Natural killer cell (primary cell): Measurements from ENCODE around the gene BLM. TPM values are rescaled to one million over a fixed set of nuclear protein-coding genes. Genes with fewer than 3 reads are reported as not detected.

ENCODE experiments used
- ATAC-seq, 3 donors: fragments of 150-1000 bp in 2 of 3; fragments of 200-7000 bp in 1 of 3; cut with Tn5 transposase; 1 replicate in 1 of 3; 2 replicates in 2 of 3; pipeline ENCODE4 v1.10.0; 2021; ENCODE audit warnings: mild to moderate bottlenecking in 2 of 3, moderate library complexity in 2 of 3
- DNase-seq, 2 donors: peaks; one replicate each; pipeline versions ENCODE4 v3.0.0 to v3.0.0-alpha.2; 2013 to 2021; ENCODE audit warnings: mixed read lengths in 1 of 2
- H3K27ac ChIP-seq: one replicate; pipeline ENCODE4 v1.5.1; 2013; ENCODE audit warnings: mild to moderate bottlenecking, low read length
- H3K27me3 ChIP-seq: one replicate; pipeline ENCODE4 v1.6.1; 2013; ENCODE audit warnings: low read length; ENCODE audit not compliant: control insufficient read depth, insufficient read depth
- H3K36me3 ChIP-seq: one replicate; pipeline ENCODE4 v1.6.1; 2013; ENCODE audit warnings: low read length; ENCODE audit not compliant: control insufficient read depth, insufficient read depth
- H3K4me1 ChIP-seq: one replicate; pipeline ENCODE4 v1.6.1; 2013; ENCODE audit warnings: low read length; ENCODE audit not compliant: control insufficient read depth, insufficient read depth
- H3K4me3 ChIP-seq: one replicate; pipeline ENCODE4 v1.5.1; 2013; ENCODE audit warnings: low read length
- H3K9me3 ChIP-seq: one replicate; pipeline ENCODE4 v1.6.1; 2013; ENCODE audit warnings: low read length; ENCODE audit not compliant: control insufficient read depth, insufficient read depth
- H3K27ac Mint-ChIP-seq, 2 donors: one replicate each; pipeline ENCODE4 v1.8.0; 2022; ENCODE audit warnings: mild to moderate bottlenecking in 2 of 2, mixed read lengths in 2 of 2, moderate library complexity in 1 of 2
- H3K27me3 Mint-ChIP-seq, 2 donors: one replicate each; pipeline ENCODE4 v1.8.0; 2022; ENCODE audit warnings: low read depth in 2 of 2, mixed read lengths in 2 of 2
- H3K36me3 Mint-ChIP-seq: one replicate; pipeline ENCODE4 v1.8.0; 2022; ENCODE audit warnings: mixed read lengths
- H3K4me1 Mint-ChIP-seq, 2 donors: one replicate each; pipeline ENCODE4 v1.8.0; 2022; ENCODE audit warnings: mixed read lengths in 2 of 2
- H3K4me3 Mint-ChIP-seq: one replicate; pipeline ENCODE4 v1.8.0; 2022; ENCODE audit warnings: mild to moderate bottlenecking, moderate library complexity, mixed read lengths
- H3K9me3 Mint-ChIP-seq, 2 donors: one replicate each; pipeline ENCODE4 v1.8.0; 2022; ENCODE audit warnings: mixed read lengths in 2 of 2
- WGBS: methylation state at CpG from one replicate; pipeline ENCODE4 v1.1.7; 2013; ENCODE audit warnings: missing lambda C conversion rate; ENCODE audit not compliant: insufficient coverage; 5-methylcytosine and 5-hydroxymethylcytosine counted together
- intact Hi-C: fragments of 100-400 bp; cut with micrococcal nuclease; formaldehyde crosslinking; loops from one replicate; pipeline ENCODE4 v1.14.2; 2022
- total RNA-seq, 4 donors: library from RNA; stranded (reverse); fragments of 120-200 nt in 1 of 4; gene quantifications; one replicate each; pipeline versions ENCODE4 v1.2.3 to v1.2.4, GENCODE V29; 2013 to 2022
- TF ChIP-seq, protein P1 (sequence below): fragments of 200-600 bp; IDR thresholded peaks from one replicate; pipeline ENCODE4 v1.8.0; 2022; ENCODE audit warnings: antibody characterized with exemption

BLM gene
- total RNA-seq, 3 donors from 2014 or later (not counting 1 experiment from before 2014, with no cell fraction given) = 9.9 to 15.9 (median 14.1) TPM

DNA sequence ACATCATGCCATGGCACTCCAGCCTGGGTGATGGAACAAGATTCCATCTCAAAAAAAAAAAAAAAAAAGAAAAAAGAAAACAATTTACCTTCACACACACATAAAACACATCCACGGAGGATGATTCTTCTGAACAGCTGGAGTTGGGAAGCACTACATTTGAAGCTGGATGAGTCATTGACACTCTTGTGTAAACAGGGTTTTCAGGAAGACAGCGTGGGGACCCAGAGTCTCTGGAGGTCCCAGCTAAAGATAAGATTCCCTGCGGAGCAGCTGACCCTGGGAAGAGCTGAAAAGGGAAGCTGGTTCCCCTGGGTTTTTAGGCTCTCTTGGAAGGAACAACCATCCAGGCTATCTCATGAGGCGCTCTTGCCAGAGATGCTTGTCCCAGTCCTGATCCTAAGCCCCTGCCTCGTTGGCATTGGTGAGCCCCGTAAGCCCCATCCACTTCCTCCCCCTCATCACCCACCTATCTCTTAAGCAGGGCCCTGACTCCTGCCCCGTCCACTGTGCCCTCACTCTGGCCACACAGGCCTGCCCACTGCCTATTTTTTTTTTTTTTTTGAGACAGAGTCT is 119.2 kb downstream of the BLM start:
- TF ChIP-seq, protein P1, sequence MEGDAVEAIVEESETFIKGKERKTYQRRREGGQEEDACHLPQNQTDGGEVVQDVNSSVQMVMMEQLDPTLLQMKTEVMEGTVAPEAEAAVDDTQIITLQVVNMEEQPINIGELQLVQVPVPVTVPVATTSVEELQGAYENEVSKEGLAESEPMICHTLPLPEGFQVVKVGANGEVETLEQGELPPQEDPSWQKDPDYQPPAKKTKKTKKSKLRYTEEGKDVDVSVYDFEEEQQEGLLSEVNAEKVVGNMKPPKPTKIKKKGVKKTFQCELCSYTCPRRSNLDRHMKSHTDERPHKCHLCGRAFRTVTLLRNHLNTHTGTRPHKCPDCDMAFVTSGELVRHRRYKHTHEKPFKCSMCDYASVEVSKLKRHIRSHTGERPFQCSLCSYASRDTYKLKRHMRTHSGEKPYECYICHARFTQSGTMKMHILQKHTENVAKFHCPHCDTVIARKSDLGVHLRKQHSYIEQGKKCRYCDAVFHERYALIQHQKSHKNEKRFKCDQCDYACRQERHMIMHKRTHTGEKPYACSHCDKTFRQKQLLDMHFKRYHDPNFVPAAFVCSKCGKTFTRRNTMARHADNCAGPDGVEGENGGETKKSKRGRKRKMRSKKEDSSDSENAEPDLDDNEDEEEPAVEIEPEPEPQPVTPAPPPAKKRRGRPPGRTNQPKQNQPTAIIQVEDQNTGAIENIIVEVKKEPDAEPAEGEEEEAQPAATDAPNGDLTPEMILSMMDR = no peak
- DNase-seq (no peak), ATAC-seq (no peak)
- Mint-ChIP-seq H3K4me1 (peaks cover 23% of the 10 kb centered on the region in 2 donors), H3K36me3 (no peaks in the 10 kb centered on the region), H3K27ac (peak overlapping the region in 1 of 2 donors; percentile 95), H3K9me3 (no peaks in the 10 kb centered on the region), H3K4me3 (no peak overlapping the region), H3K27me3 (no peaks in the 10 kb centered on the region)
- Histone ChIP-seq H3K4me1 (peaks cover 40% of the 10 kb centered on the region), H3K27me3 (no peaks in the 10 kb centered on the region), H3K9me3 (no peaks in the 10 kb centered on the region), H3K4me3 (no peak overlapping the region), H3K36me3 (no peaks in the 10 kb centered on the region), H3K27ac (no peak overlapping the region)
- intact Hi-C loops = loop anchor here (5.0 kb wide), 1 partner anchor 36 kb away; no protein-coding TSS in a partner anchor
- 90% methylated on average over 6 of the region's 7 CpGs for WGBS

DNA sequence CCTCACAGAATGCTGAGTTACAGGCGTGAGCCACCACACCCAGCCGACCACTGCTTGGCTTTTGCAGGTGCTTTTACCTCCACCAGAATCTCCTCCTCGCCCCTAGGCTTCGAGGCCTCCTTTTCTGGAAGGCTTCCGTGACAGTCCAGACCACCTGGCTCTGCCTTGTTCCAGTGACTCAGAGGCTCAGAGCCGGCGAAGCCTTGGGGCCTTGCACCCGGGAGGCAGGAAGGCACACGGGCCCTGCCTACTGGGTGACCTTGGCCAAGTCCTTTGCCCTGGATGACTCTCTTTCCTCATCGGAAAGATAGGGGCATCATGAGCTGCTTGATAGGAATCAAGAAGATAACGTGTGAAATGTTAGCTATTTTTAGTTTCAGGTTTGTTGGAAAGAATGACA is 119.9 kb downstream of the BLM start:
- TF ChIP-seq, protein P1 = no peak
- peak overlapping the region; percentile 95 for H3K27ac Mint-ChIP-seq
- H3K9me3 ChIP-seq = no peaks in the 10 kb centered on the region
- ATAC-seq (no peak), DNase-seq (no peak)
- H3K36me3 ChIP-seq = no peaks in the 10 kb centered on the region
- H3K27ac ChIP-seq = peak overlapping the region; percentile 72
- peaks cover 23% of the 10 kb centered on the region in 2 donors for H3K4me1 Mint-ChIP-seq
- H3K27me3 Mint-ChIP-seq = no peaks in the 10 kb centered on the region
- intact Hi-C loops = loop anchor here (5.0 kb wide), 1 partner anchor 35 kb away; no protein-coding TSS in a partner anchor
- no peaks in the 10 kb centered on the region for H3K36me3 Mint-ChIP-seq
- 83% methylated on average over 11 of the region's 11 CpGs for WGBS
- peak overlapping the region; percentile 83 for H3K4me3 Mint-ChIP-seq
- no peaks in the 10 kb centered on the region for H3K9me3 Mint-ChIP-seq
- H3K4me3 ChIP-seq = no peak overlapping the region
- peaks cover 40% of the 10 kb centered on the region for H3K4me1 ChIP-seq
- no peaks in the 10 kb centered on the region for H3K27me3 ChIP-seq

DNA sequence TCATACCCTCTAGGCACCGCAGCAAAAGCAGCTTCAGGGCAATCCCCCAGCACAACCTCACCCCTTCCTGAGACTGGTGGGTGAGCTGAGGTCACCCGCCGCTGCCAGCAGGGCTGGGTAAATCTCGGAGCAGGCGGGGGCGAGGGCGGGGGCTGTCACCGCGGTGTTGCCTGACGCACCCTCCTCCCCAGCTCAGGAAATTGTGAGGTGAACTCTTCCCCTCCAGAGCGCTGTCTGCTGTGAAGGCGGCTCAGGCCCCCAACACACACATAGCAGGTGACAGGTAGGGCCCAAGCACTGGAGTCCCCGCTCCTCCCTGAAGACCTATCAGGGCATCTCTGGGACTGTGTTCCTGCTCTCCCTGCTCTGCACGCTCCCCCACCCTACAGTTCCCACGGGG is 121.0 kb downstream of the BLM start:
- Histone ChIP-seq H3K27ac (peak overlapping the region; percentile 72), H3K27me3 (no peaks in the 10 kb centered on the region), H3K4me3 (no peak overlapping the region), H3K9me3 (no peaks in the 10 kb centered on the region), H3K36me3 (no peaks in the 10 kb centered on the region), H3K4me1 (peaks cover 40% of the 10 kb centered on the region)
- intact Hi-C loops = loop anchor here (1.0 to 5.0 kb wide), 4 partner anchors 14 to 121 kb away; partner anchors contain the start of gene BLM
- Mint-ChIP-seq H3K4me3 (peak overlapping the region; percentile 83), H3K27me3 (no peaks in the 10 kb centered on the region), H3K27ac (peak overlapping the region; percentile 95), H3K36me3 (no peaks in the 10 kb centered on the region), H3K9me3 (no peaks in the 10 kb centered on the region), H3K4me1 (peaks cover 23% of the 10 kb centered on the region in 2 donors)
- WGBS = 2% methylated on average over 15 of the region's 15 CpGs
- DNase-seq = peak; percentile 82 to 93
- ATAC-seq = peak; percentile 88 to 93 (median 92)
- TF ChIP-seq, protein P1 = no peak
